Retinal pigment epithelial cell (primary cell): ENCODE results near the gene NBEA.

Experiments used
- DNase-seq: peaks from one replicate; pipeline ENCODE4 v3.0.0-alpha.2; 2010; ENCODE audit warnings: low read depth
- H3K4me3 ChIP-seq: 2 replicates; pipeline ENCODE4 v1.5.1; 2011; ENCODE audit warnings: mild to moderate bottlenecking, low read length, control low read depth, moderate library complexity
- CTCF ChIP-seq: conservative IDR thresholded peaks from 2 replicates; pipeline ENCODE4 v1.5.1; 2011; ENCODE audit warnings: low read depth, low read length, control low read depth, inconsistent platforms

NBEA gene

GRCh38 chr13:35472323-35472881 lies 530.3 kb downstream of the NBEA start:
- peak overlapping the region; percentile 96 for H3K4me3 ChIP-seq
- DNase-seq, result no peak
- no peak for TF ChIP-seq CTCF

DNA sequence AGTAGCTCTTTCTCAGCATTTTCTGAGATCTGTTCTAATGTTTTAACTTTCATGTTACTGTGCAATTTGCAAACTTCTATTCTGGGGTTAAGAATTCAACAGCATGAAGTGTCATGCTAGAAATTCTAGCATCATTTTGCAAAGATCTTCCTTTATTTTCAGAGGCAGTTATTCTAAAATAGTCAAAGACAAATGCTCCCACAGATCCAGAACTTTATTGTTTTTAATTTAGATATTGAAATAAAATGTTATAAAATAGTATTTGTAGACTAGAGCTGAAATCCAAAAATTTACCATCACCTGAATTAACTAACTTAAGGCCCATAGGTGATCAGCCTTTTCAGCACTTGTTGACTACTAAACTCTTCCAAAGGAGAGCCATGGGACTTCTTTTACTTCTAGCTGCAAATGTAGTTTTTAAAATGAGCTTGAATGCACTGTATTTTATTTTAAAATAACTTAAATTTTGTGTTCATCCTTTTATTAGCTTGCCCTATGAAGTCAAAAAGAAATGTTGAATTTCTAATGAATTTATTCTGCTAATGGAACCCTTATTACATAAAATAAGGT lies 531.2 kb downstream of the NBEA start:
- no peak for TF ChIP-seq CTCF
- no peak for DNase-seq

GRCh38 chr13:35473802-35474201 lies 531.7 kb downstream of the NBEA start:
- DNase-seq, result no peak
- peak overlapping the region; percentile 96 for H3K4me3 ChIP-seq
- TF ChIP-seq CTCF, result no peak

More for the DNA sequence above, 531.2 kb downstream of the NBEA start:
- H3K4me3 ChIP-seq, result peak overlapping the region; percentile 96

- DNase-seq, result no peak
- no peak for TF ChIP-seq CTCF
- H3K4me3 ChIP-seq, result peak overlapping the region; percentile 96
These were observed 532.6 kb downstream of the NBEA start for GRCh38 chr13:35474496-35475211.

- TF ChIP-seq CTCF, result no peak
- H3K4me3 ChIP-seq, result peak overlapping the region; percentile 96
- DNase-seq, result no peak
These were observed 533.3 kb downstream of the NBEA start for GRCh38 chr13:35475212-35475959.

GRCh38 chr13:35475960-35476943 lies 534.2 kb downstream of the NBEA start, which contains the start of gene MAB21L1:
MAB21L1 (minus strand) TSS chr13:35476689; CDS start chr13:35476138, 551 bp downstream.
- no peak for TF ChIP-seq CTCF
- H3K4me3 ChIP-seq, result peak within 1 kb of the TSS; percentile 96
- DNase-seq, result peak; percentile 89
